ENCODE measurements around the gene PARD3.
"Not testable (repeated sequence)": the region's sequence is repeated elsewhere in the genome, so short reads cannot be mapped to it uniquely, and the experiment has no call there.

PARD3 gene

DNA sequence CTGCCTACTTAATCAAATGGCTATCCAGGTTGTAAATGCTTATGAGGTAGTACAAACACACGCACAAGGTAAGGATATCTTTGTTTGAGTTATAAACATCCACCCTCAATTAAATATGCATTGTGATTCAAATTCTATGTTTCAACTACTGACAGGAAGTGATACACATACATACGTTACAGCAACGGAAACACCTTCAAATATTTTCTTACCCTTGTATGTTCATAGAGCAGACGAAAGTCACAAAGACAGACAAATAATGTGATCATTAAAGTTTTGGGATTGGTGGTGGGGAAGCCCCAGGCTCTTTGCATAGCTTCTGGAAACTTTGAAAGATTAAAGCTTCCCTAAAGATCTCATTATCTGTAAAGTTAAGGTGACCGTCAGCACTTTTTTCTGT is 521.0 kb downstream of the PARD3 start:
- DNase-seq (ENCODE audit: low spot score): no peak

DNA sequence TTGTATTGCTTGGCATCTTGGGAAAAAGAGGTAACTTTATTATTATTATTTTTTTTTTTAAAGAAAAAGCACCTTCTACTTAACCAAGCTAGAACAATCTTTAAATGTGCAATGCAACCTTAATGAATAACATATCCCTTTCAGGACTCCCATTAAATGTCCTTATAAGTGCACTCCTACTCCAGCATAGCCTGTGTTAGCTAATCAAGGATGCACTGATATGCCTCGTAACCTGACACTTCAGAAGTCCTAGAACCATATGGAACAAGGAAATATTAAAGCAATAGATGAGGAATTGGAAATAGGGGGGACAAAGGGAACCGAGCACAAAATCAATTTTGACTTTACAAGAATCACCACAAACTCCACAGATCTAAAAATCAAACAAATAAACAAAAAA is 522.4 kb downstream of the PARD3 start:
- no peak for DNase-seq (ENCODE audit: low spot score)

DNA sequence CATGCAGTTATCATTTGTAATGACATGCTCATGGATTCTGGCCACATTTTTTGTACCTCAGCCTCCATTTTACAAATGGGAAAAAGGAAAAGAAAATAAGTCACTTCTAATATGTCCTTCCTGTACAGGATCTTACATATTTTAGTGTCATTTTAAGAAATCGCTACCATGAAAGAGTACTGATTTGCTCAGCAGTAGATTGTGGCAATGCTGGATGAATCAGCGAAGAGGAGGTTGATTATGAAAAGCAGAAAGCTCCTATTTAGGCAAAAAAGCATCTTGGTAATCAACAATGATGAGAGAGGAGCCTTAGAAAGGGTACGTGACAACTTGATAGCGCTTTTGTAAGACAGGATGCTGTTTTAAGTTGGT is 522.9 kb downstream of the PARD3 start:
- DNase-seq (ENCODE audit: low spot score): no peak

DNA sequence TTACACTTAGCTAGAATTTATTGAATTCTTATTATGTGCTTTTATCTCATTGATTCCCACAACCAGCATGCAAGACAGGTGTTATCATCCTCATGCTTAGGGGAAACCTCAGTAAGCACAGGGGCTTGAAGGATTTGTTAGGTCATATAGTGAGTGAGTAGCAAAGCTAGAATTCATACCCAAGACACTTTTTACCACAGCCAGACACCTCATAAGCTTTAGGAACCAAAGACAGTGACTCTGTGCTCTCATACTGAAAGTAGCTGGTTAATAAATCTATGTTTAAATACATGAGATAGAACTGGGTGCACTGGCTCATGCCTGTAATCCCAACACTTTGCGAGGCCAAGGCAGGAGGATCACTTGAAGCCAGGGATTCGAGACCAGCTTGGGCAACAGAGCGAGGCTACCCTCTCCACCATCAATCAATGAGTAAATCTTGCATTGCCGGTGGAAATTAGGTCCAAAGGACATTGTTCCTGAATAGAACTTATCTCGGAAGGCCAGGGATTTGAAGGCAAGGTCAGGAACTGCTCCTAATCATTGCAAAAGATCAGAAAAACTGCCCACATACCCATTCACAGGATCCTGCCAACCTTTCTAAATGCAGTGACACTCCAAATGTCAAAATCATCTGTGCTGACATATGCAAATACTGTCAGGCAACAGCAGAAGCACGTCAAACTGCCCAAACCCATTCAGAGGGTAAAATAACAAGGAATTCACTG is 523.5 kb downstream of the PARD3 start:
- DNase-seq (ENCODE audit: low spot score): no peak

DNA sequence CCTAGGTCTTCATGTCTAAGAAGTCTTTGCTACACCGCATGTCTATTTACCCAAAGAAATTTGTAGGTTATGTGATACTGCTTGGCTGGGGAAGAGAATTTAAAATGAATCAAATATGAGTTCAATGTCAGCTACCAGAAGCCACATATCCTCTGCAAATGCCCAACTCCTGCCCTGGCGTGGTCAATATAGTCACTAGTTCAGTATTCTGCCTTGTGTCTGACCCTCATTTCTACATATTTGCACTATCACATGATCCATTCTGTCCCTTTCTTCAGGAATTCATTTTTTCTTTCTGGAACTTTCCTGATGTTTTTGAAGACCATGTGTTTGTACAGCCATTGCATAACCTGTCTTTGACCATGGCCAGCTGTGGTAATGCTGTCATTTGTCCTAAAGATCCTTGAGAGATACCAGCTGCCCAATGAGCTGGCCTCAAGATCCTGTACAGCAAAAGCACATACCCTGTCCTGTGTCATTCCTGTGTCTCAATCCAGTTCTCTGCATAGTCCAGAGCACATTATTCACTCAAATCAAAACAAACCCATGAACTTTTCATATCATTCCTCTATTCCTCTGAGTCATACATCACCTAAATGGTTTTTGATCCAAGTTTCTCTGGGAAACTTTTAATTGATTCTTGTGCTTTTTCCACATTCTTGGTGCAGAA is 524.5 kb downstream of the PARD3 start:
- DNase-seq (ENCODE audit: low spot score): peak; percentile 42

DNA sequence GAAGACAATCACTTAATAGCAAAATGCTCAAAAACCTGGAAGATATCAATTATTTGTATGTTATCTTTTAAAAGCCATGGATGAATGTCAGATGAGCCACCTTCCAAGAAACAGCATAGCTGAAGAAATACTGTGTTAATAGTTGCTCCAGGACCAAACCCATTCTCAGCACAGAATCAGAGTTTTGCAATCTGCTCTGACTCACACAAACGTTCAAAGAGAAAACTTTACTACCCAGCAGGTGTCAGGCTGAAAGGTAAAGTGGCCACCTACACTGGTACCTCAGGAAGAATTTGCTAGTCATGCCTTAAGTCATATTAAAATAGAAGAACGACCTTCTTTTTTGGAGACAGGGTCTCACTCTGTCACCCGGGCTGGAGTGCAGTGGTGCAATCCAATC is 526.5 kb downstream of the PARD3 start:
- DNase-seq (ENCODE audit: low spot score): no peak

DNA sequence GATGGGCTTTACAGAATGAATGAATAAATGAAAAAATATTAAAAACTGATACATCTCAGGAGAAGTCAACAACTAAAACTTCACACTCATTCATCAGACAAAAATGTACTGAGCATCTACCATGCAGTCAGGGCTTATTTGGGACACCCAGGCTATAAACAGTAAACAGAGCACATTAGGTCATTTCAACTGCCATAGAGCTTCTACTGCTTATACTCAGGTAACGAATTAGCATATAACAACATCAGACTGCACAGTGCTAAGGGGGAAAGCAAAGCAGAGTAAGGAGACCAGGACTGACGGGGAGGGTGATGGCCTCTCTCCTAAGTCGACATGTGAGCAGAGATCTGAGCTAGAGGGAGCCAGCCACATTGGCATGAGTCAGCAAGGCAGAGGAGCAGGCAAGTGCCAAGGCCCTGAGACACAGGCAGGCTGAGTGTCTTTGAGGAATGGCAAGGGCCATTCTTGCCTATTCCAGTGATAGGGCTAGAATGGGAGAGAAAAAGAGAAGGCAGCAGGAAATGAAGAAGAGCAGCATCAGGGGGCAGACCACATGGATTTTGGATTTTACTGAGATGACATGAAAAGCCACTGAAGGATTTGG is 528.9 kb downstream of the PARD3 start:
- peak; percentile 19 for DNase-seq (ENCODE audit: low spot score)

DNA sequence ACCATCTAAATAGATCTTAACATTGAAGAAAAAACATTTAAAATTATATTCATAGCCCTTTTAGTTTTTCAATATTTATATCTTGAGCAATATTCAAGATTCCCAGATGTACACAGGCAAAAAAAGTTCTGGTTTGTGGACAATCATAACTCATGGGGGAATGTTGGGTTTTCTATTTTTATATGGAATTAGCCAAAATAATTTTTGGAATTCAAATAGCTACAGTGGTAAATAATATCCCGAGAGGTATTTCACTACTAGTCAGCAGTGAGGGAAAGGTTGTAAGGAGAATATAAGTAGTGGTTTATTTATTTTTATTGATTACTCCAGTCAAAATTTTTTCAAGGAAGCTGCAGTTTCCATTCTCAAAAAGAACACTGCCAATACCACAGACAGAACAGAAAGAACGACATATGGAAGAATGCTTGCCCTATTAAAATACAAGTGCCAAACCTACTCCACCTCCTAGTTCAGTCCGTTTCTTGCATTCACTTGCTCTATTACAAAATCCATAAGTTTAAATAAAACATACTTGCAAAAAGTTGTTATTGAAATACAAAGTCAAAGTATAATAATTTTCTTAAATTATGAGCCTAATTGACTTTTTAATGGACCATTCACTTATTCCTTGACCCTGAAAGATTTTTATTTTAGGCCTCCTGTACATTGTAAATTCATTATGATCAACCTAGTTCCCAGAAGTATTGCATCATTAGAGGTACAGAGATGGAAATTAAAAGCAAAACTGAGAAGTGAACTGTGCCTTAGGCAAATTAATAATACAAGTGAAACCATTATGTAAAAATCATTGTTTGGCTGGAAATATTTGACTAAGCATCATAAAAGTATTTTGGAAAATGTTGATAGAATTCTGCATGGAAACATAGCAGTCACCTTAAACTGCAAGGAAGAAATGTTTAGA is 533.2 kb downstream of the PARD3 start:
- DNase-seq (ENCODE audit: low spot score): peak; percentile 10

DNA sequence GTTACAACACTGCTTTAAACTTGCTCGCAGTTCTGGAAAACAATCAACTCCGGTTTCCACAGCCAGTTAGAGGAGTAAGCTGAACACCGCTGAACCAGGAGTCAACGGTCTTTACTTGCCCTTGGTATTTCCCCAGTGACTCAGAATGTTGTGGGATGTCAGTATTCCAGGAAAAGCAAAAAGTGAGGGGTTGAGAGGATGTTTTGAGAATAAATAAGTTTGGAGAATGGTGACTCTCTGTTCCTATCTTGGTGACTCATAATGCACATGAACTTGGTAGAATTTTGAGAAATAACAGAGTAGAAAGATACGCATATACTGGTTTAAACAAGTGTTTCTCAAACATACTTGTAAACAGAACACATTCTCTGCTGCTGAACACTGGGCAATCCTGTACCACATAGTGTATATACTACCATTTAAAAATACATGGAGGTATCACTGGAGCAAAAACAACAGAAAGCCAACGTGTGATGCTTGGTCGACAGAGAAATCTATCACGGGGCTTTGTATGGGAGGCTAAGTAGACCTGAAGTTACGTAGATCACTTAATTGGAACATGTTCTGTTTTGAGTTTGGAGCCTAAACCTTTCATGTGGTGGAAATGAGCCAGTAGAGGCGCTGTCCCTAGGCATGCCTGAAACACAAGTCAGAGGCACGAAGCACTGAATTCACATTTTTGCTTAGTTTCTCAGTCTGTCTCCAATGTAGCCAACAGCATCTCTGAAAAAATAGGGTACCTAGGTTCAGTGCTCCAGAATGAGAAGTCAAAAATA is 534.3 kb downstream of the PARD3 start:
- DNase-seq (ENCODE audit: low spot score): peak; percentile 80

DNA sequence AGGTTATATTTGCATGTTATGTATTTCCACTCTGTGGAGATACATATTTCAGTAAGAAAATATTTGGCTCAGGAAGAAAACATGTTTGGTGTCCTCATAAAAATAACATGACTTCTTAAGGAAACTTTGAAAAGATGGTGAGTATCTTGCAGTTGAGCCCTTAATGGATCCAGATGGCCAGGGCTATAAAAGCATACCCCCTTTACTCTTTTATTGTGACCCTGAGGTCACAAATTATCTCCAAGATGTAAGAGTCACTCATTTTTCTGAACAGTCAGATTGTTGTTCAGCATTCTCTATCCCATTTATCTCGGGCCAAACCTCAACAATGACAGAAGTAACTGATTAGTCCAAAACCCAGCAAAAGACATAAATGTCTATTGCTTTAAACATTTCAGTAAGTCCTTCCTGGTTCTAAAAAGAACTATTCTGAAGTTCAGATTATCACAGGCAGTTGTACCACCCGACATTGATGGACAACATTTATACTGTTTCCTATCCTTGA is 539.4 kb downstream of the PARD3 start:
- no peak for DNase-seq (ENCODE audit: low spot score)

DNA sequence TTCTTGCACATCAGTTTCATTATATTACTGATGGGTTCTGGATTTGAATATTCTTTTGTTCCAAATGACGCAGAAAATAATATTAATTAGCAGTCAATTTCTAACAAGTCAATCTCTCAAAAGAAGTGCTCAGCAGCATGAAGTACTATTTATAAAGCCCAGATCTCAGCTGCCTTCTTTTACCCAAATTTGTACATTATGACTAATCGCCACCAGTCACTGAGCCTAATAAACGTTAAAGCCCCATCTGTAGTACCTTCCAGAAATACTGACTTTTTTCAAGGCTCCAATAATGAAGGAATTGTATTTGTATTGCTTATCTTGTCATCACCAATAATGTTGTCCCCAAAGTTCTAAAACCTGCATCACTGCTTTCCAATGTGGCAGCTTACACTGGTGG is 540.2 kb downstream of the PARD3 start:
- no peak for DNase-seq (ENCODE audit: low spot score)

DNA sequence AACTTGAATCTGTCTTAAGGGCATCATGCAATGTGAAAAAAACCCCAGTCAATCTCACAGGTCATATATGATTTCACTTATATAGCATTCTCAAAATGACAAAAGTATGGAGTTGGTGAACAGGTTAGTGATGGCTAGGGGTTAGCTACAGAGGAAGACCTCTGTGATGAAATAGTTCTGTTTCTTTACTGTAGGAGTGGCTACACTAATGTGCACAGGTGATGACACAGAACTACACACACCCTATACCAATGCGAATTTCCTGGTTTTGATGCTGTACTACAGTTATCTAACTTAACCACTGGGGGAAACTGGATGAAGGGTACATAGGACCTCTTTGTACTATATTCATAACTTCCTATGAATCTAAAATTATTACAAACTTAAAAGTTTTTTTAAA is 541.8 kb downstream of the PARD3 start:
- no peak for DNase-seq (ENCODE audit: low spot score)

DNA sequence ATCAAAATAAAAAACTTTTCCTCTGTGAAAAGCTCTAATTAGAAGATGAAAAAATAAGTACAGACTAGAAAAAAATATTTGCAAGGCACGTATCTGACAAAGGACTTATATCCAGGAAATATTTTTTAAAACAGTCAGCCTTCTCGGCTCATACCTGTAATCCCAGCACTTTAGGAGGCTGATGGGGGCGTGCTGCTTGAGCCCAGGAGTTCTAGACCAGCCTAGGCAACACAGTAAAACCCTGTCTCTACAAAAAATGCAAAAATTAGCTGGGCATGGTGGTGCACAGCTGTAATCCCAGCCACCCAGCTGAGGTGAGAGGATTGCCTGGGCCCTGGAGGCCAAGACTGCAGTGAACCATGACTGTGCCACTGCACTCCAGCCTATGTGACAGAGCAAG is 542.8 kb downstream of the PARD3 start:
- no peak for DNase-seq (ENCODE audit: low spot score)

DNA sequence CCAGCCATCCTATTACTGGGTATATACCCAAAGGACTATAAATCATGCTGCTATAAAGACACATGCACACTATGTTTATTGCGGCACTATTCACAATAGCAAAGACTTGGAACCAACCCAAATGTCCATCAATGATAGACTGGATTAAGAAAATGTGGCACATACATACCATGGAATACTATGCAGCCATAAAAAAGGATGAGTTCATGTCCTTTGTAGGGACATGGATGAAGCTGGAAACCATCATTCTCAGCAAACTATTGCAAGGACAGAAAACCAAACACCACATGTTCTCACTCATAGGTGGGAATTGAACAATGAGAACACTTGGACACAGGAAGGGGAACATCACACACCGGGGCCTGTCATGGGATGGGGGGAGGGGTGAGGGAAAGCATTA is 546.7 kb downstream of the PARD3 start:
- DNase-seq (ENCODE audit: low spot score): not testable (repeated sequence)

DNA sequence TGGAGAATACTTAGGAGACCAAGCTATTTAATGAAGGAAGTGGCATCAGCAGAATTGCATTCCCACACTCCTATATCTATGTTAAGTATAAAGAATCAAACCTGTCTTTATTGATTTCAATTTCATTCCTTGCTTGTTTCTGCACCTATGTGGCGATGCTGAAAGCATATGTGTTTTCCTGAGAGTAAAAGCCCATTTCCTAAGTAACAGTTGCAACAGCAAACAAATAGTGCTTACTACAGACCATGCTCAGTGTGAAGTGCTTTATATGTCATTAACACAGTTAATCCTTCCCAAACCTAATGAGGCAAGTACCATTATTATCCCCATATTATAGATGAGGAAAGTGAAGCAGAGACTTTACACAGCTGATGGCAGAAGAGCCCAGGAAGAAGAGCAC is 552.1 kb downstream of the PARD3 start:
- DNase-seq (ENCODE audit: low spot score): no peak

DNA sequence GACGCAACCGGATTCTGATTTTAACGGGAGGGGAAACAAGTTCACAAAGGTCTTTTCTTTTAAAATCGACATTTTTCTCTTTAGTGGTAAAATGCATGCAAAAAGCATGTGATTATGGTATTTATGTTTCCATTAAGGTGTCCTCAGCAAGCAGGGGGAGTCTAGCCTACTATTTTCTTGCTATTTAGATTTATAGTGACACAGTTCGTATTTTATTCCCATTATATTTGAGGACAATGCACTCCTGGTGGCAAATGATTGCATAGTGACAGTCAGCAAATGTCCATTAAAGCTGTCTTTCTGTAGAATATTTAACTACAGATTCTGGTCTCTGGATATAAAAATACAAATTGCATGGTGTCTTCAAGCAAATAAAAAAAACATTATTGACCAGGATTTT is 554.2 kb downstream of the PARD3 start:
- no peak for DNase-seq (ENCODE audit: low spot score)

DNA sequence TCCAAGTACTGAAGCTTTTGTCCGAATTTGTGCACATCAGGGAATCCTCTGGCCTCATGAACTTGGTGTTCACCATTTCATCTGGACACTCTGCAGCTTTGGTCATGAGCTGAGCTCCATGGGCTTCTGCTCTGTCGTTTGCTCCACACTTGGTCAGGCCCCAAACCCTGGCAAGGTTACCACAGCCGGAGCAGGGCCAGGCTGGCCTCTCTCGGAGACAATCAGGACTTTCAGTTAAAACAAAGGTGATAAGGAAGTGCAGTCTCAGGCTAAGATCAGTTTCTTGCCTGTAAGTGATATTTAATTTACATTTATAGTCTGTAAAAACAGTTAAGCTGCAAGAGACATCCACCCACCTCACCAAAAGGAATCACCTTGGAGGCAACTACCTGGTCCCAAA is 558.9 kb downstream of the PARD3 start:
- no peak for DNase-seq (ENCODE audit: low spot score)

DNA sequence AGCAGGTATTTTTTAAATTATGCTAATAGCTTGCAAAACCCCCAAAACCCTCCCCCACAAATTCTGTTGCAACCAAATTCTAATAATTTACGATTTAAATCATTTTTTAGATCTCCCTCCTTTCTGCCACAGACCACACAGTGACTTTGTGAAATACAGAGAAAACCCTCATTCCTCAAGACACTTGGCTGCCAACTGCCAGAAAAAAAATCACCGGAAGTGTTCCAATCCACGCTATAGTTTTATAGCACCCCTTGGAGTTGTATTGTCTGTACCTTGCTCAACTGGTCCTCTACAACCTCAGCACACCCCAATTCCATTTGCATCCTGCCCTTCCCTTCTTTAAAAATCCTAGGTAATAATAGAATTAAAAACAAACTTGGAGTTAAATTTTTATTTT is 560.1 kb downstream of the PARD3 start:
- no peak for DNase-seq (ENCODE audit: low spot score)

DNA sequence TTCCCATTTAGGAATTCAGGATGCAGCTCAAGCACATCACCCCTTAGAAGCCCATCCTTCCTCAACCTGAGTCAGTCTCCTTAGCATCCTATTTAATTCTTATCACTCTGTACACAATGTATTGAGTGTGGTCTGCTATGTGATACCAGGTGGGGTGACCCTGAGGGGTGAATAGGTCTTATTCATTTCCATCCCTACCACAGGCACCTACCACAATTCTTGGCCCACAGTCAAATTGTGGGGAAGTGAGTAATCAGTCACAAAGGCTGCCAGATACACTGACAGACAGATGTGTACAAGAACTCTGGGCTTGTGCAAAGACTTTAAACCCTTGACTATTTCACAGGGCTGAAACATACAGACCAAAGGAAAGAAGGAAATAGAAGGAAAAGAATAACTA is 560.5 kb downstream of the PARD3 start:
- DNase-seq (ENCODE audit: low spot score): peak; percentile 34

DNA sequence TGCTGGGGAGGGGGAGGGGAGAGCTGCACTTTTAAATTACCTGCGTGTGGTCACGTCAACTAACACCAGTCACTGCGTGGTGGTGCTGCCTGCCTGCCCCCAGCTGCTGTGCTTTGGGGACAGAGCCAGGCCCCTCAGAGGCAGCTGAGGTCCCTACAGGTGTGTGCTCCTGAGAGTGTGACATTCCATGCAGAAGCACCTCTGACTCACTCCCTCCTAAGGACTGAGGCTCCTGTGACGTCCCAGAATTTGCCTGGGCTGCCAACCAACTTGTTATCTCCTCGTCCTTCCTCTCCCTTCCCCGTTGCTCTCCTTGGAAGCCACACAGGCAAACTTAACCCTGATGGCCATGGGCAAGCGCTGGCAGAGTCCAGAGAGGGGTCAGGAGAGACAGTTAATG is 563.0 kb downstream of the PARD3 start:
- no peak for DNase-seq (ENCODE audit: low spot score)

DNA sequence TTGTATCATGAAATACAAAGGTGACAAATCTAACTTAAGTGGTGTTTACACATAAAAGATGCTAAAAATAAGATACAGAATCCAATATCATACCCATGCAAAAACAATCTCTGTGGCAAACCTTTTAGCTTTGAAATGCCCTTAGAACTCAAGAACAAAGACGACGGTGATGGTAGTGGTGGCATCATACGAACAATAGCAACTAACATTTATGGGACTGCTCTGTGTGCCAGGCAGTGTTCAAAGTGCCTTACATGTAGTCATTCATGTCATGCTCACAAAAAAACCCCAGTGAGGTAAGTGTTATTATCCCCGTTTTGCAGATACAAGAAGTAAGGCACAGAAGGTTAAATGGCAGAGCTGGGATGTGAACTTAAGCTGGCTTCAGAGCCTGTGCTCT is 563.9 kb downstream of the PARD3 start:
- no peak for DNase-seq (ENCODE audit: low spot score)

DNA sequence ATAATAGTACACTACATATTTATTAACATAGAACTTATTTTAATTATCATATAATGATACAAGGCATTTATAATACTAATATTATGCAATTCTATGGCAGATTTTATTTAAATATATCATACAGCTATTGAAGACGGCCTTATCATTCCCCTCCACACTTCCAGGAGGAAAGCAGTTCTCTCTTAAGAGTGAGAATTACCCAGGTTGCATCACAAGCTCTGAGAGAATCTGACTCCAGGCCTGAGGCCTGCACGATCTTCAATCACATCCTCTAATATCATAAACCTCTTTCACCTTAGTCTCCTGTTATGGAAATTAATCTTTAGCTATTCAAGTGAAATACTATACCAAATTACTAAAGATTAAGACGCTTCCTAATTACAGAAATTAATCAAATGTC is 564.4 kb downstream of the PARD3 start:
- no peak for DNase-seq (ENCODE audit: low spot score)

All from GM03348 (cell line).